ENCODE measurements around the gene DHODH. TPM values are rescaled to one million over a fixed set of nuclear protein-coding genes. Genes with fewer than 3 reads are reported as not detected.

Gene DHODH
- total RNA-seq, 1 donor from 2014 or later = 3.9 TPM

DNA sequence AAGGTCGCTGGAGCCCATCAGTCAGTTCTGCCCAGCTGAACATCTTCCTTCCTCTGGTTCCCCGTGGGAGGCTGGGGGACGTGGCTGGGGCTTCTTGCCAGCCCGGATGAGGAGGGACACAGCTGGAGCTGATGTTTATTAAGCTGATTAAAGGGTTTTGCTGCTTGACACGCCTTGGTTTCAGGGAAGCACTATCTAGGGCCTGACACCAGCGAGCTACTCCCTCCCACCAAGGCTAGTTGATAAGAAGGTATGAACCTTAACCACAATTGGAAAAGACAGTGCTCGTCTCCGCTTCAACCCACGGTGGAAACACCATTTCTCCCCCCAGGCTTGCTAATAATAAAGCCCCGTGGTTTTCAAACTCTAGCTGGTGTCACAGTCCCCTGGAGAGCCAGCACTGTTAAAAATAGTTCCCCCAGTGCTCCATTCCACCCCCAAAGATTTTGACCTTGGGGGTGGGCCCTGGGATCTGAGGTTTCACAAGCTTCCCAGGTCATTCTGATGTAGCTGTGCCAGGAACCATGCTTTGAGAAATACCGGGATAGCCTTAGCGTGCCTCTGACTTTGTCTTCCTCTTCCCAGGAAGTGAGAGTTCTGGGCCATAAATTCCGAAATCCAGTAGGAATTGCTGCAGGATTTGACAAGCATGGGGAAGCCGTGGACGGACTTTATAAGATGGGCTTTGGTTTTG is 5.5 kb downstream of the DHODH start:
- DNase-seq = no peak

GRCh38 chr16:72014675-72015074 is 6.1 kb downstream of the DHODH start:
- no peak for DNase-seq

- no peak for DNase-seq
Measured at GRCh38 chr16:72015124-72015523, 6.6 kb downstream of the DHODH start.

DNA sequence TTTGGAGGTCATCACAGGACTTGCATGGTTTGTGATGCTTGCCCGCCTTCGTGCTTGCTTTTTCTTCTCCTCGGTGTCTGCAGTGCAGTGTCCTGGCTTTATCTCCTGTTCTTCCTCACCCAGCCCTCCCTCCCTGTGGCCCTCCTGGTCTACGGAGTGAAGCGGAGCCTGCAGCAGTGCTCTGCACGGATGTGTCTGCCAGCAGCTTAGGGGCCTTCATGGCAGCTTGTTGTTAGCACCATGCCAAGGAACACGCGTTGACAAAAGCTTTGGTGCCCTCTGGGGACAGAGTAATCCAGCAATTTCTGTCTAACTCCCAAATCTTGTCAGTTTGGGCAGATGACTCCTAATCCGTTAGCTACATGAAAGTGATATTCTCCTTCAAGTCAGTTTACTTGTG is 9.9 kb downstream of the DHODH start:
- DNase-seq = no peak

- no peak for DNase-seq
Measured at GRCh38 chr16:72021043-72021442, 12.5 kb downstream of the DHODH start.

DNA sequence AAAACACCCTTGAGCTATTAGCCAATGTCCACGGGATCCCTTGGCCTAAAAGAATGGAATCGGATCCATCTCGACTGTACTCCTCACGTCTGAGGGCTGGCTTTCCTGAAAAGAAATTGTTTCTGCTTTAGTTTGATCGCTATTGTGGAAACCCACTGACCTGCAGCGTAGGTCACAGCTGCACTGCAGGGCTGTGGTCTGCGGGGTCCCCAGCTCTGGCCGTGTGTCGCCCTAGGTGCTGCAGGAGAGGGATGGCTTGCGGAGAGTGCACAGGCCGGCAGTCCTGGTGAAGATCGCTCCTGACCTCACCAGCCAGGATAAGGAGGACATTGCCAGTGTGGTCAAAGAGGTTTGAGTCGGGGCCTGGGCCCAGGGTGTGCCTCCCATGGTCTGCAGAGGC is 13.6 kb downstream of the DHODH start:
- no peak for DNase-seq

DNA sequence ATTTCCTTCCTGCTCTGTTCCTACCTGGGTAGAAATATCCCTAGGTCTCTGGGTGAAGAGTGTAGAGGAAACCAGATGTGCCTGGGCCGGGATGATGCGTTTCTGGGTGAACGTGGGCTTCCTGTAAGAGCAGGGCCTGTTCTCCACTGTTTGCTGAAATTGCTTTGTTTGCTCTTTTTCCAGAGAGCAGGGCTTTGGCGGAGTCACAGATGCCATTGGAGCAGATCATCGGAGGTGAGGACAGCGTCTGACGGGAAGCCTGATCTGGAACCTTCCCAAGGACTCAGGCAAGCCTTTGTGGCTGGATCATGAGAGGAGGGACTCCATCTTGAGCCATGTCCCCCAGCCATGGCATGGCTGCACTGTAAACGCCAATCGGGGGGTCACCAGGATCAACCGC is 15.4 kb downstream of the DHODH start:
- DNase-seq = no peak

GRCh38 chr16:72024862-72025382 is 16.4 kb downstream of the DHODH start:
- no peak for DNase-seq

GRCh38 chr16:72025404-72026114 is 17.0 kb downstream of the DHODH start:
- peak; percentile 10 for DNase-seq

DNA sequence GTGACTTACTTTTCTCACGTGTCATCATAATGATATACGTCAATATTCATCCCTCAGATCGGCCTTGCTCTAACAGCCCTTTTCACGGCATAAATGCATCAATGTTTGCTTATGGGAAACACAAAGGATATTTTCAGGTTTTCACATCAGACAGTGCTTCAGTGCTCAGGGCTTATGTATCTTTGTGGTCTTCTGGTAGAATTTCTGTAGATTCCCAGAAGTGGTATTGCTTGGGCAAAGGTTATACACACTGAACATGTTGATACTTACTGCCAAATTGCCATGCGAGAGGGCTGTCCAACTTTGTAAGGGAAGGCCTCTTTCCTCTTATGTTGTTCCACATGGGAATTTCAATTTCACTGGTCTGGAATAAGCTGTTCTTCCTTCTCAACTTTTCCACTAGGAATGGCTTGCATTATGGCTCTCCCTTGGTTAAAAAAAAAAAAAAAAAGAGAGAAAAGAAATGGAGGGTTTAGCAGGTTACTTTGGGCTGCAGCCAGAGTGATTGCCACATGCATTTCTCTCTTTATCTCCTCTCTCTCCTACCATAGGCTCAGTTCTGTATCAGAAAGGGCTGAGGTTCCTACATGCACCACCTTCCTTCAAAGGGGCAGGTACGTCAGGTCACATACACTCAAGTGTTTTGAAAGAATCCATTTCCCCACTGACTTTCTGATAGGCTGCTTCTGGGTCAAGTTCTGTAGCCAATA is 19.3 kb downstream of the DHODH start:
- no peak for DNase-seq

- no peak for DNase-seq
Measured at GRCh38 chr16:72029567-72030271, 21.2 kb downstream of the DHODH start.

DNA sequence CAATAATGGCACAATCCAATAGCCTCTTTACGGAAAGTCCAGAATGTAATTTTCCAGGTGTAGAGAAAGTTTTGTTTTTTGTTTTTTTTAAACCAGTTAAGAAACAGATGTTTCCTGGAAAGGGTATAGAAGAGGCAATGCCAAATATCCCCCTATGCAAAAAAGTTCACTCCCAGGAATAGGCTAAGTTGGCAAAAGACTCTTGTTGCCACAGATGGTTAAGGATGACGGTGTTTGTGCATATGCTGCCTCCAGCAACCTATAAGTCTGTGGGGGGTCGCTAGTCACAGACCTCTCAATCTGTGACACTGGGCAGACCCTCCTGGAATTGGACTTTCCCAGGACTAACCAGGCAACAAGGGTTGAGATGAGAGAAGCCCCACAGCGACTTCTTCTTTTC is 24.9 kb downstream of the DHODH start:
- no peak for DNase-seq

GRCh38 chr16:72036098-72036497 is 27.6 kb downstream of the DHODH start:
- no peak for DNase-seq

- no peak for DNase-seq
Measured at GRCh38 chr16:72042157-72042660, 33.7 kb downstream of the DHODH start.

DNA sequence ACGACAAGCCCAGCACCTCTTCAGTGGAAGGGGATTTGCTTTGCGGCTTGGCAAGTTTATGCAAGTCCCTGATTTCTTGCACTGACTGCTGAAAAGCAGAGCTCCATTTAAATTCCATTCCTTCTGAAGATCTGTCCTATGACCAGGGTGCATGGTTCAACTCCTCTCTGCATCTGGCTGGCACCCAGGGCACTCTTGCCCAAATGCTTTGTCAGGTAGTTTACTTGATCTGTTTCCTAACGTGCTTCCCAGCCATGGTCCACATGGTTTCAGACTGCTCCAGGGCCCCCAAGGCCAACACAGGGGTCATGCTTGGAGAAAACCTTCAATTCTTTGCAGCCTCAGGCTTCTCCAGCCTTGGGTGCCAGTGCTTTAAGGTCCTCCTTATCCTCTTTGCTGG is 34.5 kb downstream of the DHODH start:
- no peak for DNase-seq

DNA sequence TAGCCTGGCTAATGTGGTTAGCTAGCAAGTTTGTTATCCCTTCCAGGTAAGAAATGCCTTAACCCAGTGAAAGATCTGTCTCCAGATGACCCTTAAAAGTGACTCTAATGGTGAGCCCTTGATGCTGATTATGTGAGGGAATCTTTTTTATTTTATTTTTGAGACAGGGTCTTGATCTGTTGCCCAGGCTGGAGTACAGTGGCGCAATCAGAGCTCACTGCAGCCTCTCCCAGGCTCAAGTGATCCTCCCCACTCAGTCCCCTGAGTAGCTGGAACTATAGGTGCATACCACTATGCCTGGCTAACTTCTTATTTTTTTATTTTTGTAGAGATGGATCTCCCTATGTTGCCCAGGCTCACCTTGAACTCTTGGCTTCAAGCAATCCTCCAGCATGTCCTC is 35.0 kb downstream of the DHODH start:
- no peak for DNase-seq

DNA sequence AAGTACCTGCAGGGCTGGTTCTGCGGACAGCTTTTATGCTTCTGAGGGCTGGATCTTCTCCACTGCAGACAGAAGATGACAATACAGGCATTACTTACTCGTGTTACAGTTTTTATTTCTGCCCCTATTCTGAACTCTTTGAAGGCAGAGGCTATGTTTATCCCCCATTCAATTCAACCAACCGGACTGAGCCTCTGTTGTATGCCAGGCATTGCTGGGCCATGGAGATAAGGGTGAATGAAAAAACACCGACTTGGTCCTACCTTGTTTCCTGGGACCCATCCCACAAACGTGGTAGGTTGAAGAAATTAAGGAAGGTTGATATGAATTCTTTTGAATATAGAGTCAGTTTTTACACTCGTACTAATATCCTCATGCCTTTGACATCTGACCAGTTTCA is 35.8 kb downstream of the DHODH start:
- no peak for DNase-seq

DNA sequence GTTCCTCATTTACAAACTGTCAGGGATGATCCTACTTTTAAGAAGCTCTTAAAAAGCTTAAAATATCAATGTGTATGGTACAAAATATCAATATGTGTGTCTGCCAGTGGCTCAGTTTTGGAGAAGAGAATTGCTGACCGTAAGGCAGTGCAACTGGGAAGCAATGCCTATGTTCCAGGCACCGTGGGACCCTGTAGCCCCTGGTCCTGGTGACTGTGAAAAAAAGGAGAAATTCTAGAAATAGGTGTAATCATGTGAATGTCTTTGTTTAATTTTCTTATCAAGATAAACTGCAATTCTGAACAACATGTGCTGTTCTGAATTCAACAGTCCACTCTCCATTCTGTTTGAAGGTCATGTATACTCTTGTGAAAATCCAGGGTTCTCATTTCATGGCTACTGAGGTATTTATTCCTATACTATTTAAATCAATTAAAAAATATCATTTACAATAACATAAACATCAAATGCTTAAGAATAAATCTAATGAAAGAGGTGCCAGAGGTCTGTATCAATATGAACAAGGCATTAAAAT is 36.3 kb downstream of the DHODH start:
- no peak for DNase-seq

DNA sequence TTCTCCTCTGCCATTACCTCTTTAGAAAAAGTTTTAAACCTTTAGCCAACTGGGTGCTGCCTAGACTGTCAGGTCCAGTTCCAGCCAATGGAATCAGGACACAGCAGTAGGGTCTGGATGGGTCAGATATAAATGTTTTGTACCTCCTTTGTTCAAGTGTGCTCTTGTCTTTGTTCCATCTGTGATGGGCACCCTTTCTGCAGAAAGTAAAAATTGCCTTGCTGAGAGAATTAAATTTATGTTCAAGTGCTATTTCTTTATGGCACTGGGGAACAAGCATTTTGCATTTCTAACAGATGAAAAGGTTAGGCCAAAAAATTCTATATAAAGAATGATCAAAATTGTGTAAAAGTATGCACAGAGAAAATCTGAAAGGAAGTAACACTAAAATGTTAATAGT is 40.6 kb downstream of the DHODH start:
- DNase-seq = no peak

- DNase-seq = no peak
Measured at GRCh38 chr16:72050769-72051464, 42.4 kb downstream of the DHODH start.

DNA sequence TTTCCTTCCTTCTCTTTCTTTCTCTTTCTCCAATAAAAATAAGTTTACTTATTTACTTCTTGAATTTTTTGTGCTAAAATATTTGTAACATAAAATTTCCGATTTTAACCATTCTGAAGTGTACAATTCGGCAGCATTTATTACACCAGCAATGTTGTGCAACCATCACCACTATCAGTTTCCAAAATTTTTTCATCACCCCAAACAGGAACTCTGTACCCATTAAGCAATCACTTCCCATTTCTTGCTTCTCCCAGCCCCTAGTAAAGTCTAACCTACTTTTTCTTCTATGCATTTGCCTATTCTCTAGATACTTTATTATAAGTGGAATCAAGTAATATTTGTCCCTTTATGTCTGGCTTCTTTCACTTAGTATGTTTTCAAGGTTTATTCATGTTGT is 43.3 kb downstream of the DHODH start:
- DNase-seq = no peak

Measured in occipital lobe (tissue), 2 donors.